Measurements from ENCODE around the gene RAC2.

Gene RAC2

GRCh38 chr22:37244114-37244921 lies at the start of gene RAC2:
RAC2 (minus strand) TSS chr22:37244269; CDS start chr22:37244148, 121 bp downstream.
- H3K9ac ChIP-seq (ENCODE audit: low read depth in 1 of 2, low read length in 2 of 2): peak within 1 kb of the TSS; percentile 48 to 62
- no peaks in the 10 kb centered on the region for H3K27me3 ChIP-seq (ENCODE audit: control insufficient read depth in 1 of 2, insufficient read depth in 2 of 2, low read length in 2 of 2)
- peaks cover 14 to 47% of the 10 kb centered on the region in 2 donors for H3K4me1 ChIP-seq (ENCODE audit: control insufficient read depth in 1 of 2, insufficient read depth in 2 of 2, low read length in 2 of 2)
- H3K9me3 ChIP-seq (ENCODE audit: control insufficient read depth in 1 of 2, low read length in 2 of 2): no peaks in the 10 kb centered on the region
- peak within 1 kb of the TSS; percentile 52 for H3K27ac ChIP-seq (ENCODE audit: low read depth, low read length)
- peak within 1 kb of the TSS; percentile 68 to 77 for H3K4me3 ChIP-seq (ENCODE audit: low read depth in 1 of 2, low read length in 2 of 2)
- H3K36me3 ChIP-seq (ENCODE audit: control insufficient read depth in 1 of 2, insufficient read depth in 2 of 2, low read length in 2 of 2): peaks cover 0 to 9% of the 10 kb centered on the region in 2 donors

- no peaks in the 10 kb centered on the region for H3K9me3 ChIP-seq (ENCODE audit: control insufficient read depth in 1 of 2, low read length in 2 of 2)
- H3K4me3 ChIP-seq (ENCODE audit: low read depth in 1 of 2, low read length in 2 of 2): no peak overlapping the region
- H3K4me1 ChIP-seq (ENCODE audit: control insufficient read depth in 1 of 2, insufficient read depth in 2 of 2, low read length in 2 of 2): no peaks in the 10 kb centered on the region
- no peak overlapping the region for H3K9ac ChIP-seq (ENCODE audit: low read depth in 1 of 2, low read length in 2 of 2)
- peaks cover 10 to 38% of the 10 kb centered on the region in 2 donors for H3K36me3 ChIP-seq (ENCODE audit: control insufficient read depth in 1 of 2, insufficient read depth in 2 of 2, low read length in 2 of 2)
- H3K27ac ChIP-seq (ENCODE audit: low read depth, low read length): no peak overlapping the region
- H3K27me3 ChIP-seq (ENCODE audit: control insufficient read depth in 1 of 2, insufficient read depth in 2 of 2, low read length in 2 of 2): no peaks in the 10 kb centered on the region
Observed at GRCh38 chr22:37293172-37293571, 49.1 kb upstream of the RAC2 start.

GRCh38 chr22:37292641-37293040 lies 48.6 kb upstream of the RAC2 start:
- Histone ChIP-seq H3K9me3 (ENCODE audit: control insufficient read depth in 1 of 2, low read length in 2 of 2) (no peaks in the 10 kb centered on the region), H3K9ac (ENCODE audit: low read depth in 1 of 2, low read length in 2 of 2) (no peak overlapping the region), H3K4me1 (ENCODE audit: control insufficient read depth in 1 of 2, insufficient read depth in 2 of 2, low read length in 2 of 2) (no peaks in the 10 kb centered on the region), H3K4me3 (ENCODE audit: low read depth in 1 of 2, low read length in 2 of 2) (no peak overlapping the region), H3K27me3 (ENCODE audit: control insufficient read depth in 1 of 2, insufficient read depth in 2 of 2, low read length in 2 of 2) (no peaks in the 10 kb centered on the region), H3K36me3 (ENCODE audit: control insufficient read depth in 1 of 2, insufficient read depth in 2 of 2, low read length in 2 of 2) (peaks cover 10 to 36% of the 10 kb centered on the region in 2 donors), H3K27ac (ENCODE audit: low read depth, low read length) (no peak overlapping the region)

GRCh38 chr22:37291559-37292298 lies 47.7 kb upstream of the RAC2 start:
- Histone ChIP-seq H3K9me3 (ENCODE audit: control insufficient read depth in 1 of 2, low read length in 2 of 2) (no peaks in the 10 kb centered on the region), H3K27ac (ENCODE audit: low read depth, low read length) (no peak overlapping the region), H3K4me1 (ENCODE audit: control insufficient read depth in 1 of 2, insufficient read depth in 2 of 2, low read length in 2 of 2) (peaks cover 0 to 1% of the 10 kb centered on the region in 2 donors), H3K9ac (ENCODE audit: low read depth in 1 of 2, low read length in 2 of 2) (no peak overlapping the region), H3K36me3 (ENCODE audit: control insufficient read depth in 1 of 2, insufficient read depth in 2 of 2, low read length in 2 of 2) (peaks cover 10 to 31% of the 10 kb centered on the region in 2 donors), H3K4me3 (ENCODE audit: low read depth in 1 of 2, low read length in 2 of 2) (no peak overlapping the region), H3K27me3 (ENCODE audit: control insufficient read depth in 1 of 2, insufficient read depth in 2 of 2, low read length in 2 of 2) (no peaks in the 10 kb centered on the region)

- no peaks in the 10 kb centered on the region for H3K27me3 ChIP-seq (ENCODE audit: control insufficient read depth in 1 of 2, insufficient read depth in 2 of 2, low read length in 2 of 2)
- peaks cover 10 to 28% of the 10 kb centered on the region in 2 donors for H3K36me3 ChIP-seq (ENCODE audit: control insufficient read depth in 1 of 2, insufficient read depth in 2 of 2, low read length in 2 of 2)
- H3K4me1 ChIP-seq (ENCODE audit: control insufficient read depth in 1 of 2, insufficient read depth in 2 of 2, low read length in 2 of 2): peaks cover 0 to 5% of the 10 kb centered on the region in 2 donors
Observed at GRCh38 chr22:37290737-37291136, 46.7 kb upstream of the RAC2 start.

GRCh38 chr22:37289156-37289735 lies 45.2 kb upstream of the RAC2 start:
- Histone ChIP-seq H3K27ac (ENCODE audit: low read depth, low read length) (no peak overlapping the region), H3K36me3 (ENCODE audit: control insufficient read depth in 1 of 2, insufficient read depth in 2 of 2, low read length in 2 of 2) (peaks cover 10 to 28% of the 10 kb centered on the region in 2 donors), H3K4me3 (ENCODE audit: low read depth in 1 of 2, low read length in 2 of 2) (no peak overlapping the region), H3K27me3 (ENCODE audit: control insufficient read depth in 1 of 2, insufficient read depth in 2 of 2, low read length in 2 of 2) (no peaks in the 10 kb centered on the region), H3K4me1 (ENCODE audit: control insufficient read depth in 1 of 2, insufficient read depth in 2 of 2, low read length in 2 of 2) (peaks cover 0 to 9% of the 10 kb centered on the region in 2 donors), H3K9ac (ENCODE audit: low read depth in 1 of 2, low read length in 2 of 2) (no peak overlapping the region), H3K9me3 (ENCODE audit: control insufficient read depth in 1 of 2, low read length in 2 of 2) (no peaks in the 10 kb centered on the region)

More at GRCh38 chr22:37290737-37291136, 46.7 kb upstream of the RAC2 start:
- no peak overlapping the region for H3K9ac ChIP-seq (ENCODE audit: low read depth in 1 of 2, low read length in 2 of 2)
- H3K4me3 ChIP-seq (ENCODE audit: low read depth in 1 of 2, low read length in 2 of 2): no peak overlapping the region
- no peaks in the 10 kb centered on the region for H3K9me3 ChIP-seq (ENCODE audit: control insufficient read depth in 1 of 2, low read length in 2 of 2)
- H3K27ac ChIP-seq (ENCODE audit: low read depth, low read length): no peak overlapping the region

- H3K9me3 ChIP-seq (ENCODE audit: control insufficient read depth in 1 of 2, low read length in 2 of 2): no peaks in the 10 kb centered on the region
- H3K27me3 ChIP-seq (ENCODE audit: control insufficient read depth in 1 of 2, insufficient read depth in 2 of 2, low read length in 2 of 2): no peaks in the 10 kb centered on the region
- H3K9ac ChIP-seq (ENCODE audit: low read depth in 1 of 2, low read length in 2 of 2): no peak overlapping the region
- peaks cover 0 to 11% of the 10 kb centered on the region in 2 donors for H3K4me1 ChIP-seq (ENCODE audit: control insufficient read depth in 1 of 2, insufficient read depth in 2 of 2, low read length in 2 of 2)
- H3K36me3 ChIP-seq (ENCODE audit: control insufficient read depth in 1 of 2, insufficient read depth in 2 of 2, low read length in 2 of 2): peaks cover 9 to 28% of the 10 kb centered on the region in 2 donors
- H3K27ac ChIP-seq (ENCODE audit: low read depth, low read length): no peak overlapping the region
- H3K4me3 ChIP-seq (ENCODE audit: low read depth in 1 of 2, low read length in 2 of 2): no peak overlapping the region
Observed at GRCh38 chr22:37288521-37288920, 44.5 kb upstream of the RAC2 start.

- Histone ChIP-seq H3K9ac (ENCODE audit: low read depth in 1 of 2, low read length in 2 of 2) (no peak overlapping the region), H3K27me3 (ENCODE audit: control insufficient read depth in 1 of 2, insufficient read depth in 2 of 2, low read length in 2 of 2) (no peaks in the 10 kb centered on the region), H3K36me3 (ENCODE audit: control insufficient read depth in 1 of 2, insufficient read depth in 2 of 2, low read length in 2 of 2) (peaks cover 3 to 21% of the 10 kb centered on the region in 2 donors), H3K4me3 (ENCODE audit: low read depth in 1 of 2, low read length in 2 of 2) (no peak overlapping the region), H3K27ac (ENCODE audit: low read depth, low read length) (no peak overlapping the region), H3K4me1 (ENCODE audit: control insufficient read depth in 1 of 2, insufficient read depth in 2 of 2, low read length in 2 of 2) (peaks cover 0 to 11% of the 10 kb centered on the region in 2 donors), H3K9me3 (ENCODE audit: control insufficient read depth in 1 of 2, low read length in 2 of 2) (no peaks in the 10 kb centered on the region)
Observed at GRCh38 chr22:37287550-37287951, 43.5 kb upstream of the RAC2 start.

- Histone ChIP-seq H3K4me1 (ENCODE audit: control insufficient read depth in 1 of 2, insufficient read depth in 2 of 2, low read length in 2 of 2) (peaks cover 0 to 11% of the 10 kb centered on the region in 2 donors), H3K9me3 (ENCODE audit: control insufficient read depth in 1 of 2, low read length in 2 of 2) (no peaks in the 10 kb centered on the region), H3K4me3 (ENCODE audit: low read depth in 1 of 2, low read length in 2 of 2) (no peak overlapping the region), H3K27ac (ENCODE audit: low read depth, low read length) (no peak overlapping the region), H3K27me3 (ENCODE audit: control insufficient read depth in 1 of 2, insufficient read depth in 2 of 2, low read length in 2 of 2) (peaks cover 0 to 5% of the 10 kb centered on the region in 2 donors), H3K9ac (ENCODE audit: low read depth in 1 of 2, low read length in 2 of 2) (no peak overlapping the region), H3K36me3 (ENCODE audit: control insufficient read depth in 1 of 2, insufficient read depth in 2 of 2, low read length in 2 of 2) (peaks cover 3 to 12% of the 10 kb centered on the region in 2 donors)
Observed at GRCh38 chr22:37285937-37286336, 41.9 kb upstream of the RAC2 start.

Data from duodenal mucosa (tissue), 2 donors.